ENCODE results near the gene CTSD. TPM values are rescaled to one million over a fixed set of nuclear protein-coding genes. Genes with fewer than 3 reads are reported as not detected.

The CTSD gene
- total RNA-seq, 3 donors from 2014 or later (not counting 1 experiment from before 2014, with no cell fraction given), result 388 to 446 (median 415) TPM

DNA sequence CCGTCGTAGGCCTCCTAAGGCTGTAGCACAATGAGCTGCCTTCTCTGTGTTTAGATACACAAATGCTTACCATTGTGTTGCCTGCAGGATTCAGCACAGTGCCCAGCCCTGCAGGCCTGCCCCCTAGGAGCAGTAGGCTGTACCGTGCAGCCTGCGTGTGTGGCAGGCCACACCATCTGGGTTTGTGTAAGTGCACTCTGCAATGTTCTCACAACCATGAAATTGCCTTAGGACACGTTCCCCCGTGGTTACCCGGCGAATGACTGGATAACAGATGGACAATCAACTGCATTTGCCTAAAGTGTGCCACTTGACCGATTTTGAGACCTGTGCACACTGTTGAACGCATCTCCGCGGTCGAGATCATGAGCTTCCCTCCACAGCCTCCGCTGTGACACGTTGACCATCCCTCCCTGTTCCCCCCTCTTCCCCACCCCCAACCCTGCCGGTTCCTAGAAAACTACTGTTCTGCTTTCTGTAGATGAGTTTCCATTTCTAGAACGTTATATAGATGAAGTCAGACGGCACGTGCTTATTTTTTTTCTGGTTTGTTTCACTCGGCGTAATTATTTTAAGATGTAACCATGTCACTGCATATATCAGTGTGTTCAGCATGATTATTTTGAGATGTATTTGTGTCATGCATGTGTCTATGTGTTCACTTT, 22.2 kb upstream of the CTSD start:
- DNase-seq (no peak), ATAC-seq (no peak)
- 86% methylated on average over 21 of the region's 21 CpGs for WGBS (ENCODE audit: insufficient coverage)
- TF ChIP-seq, protein P1, sequence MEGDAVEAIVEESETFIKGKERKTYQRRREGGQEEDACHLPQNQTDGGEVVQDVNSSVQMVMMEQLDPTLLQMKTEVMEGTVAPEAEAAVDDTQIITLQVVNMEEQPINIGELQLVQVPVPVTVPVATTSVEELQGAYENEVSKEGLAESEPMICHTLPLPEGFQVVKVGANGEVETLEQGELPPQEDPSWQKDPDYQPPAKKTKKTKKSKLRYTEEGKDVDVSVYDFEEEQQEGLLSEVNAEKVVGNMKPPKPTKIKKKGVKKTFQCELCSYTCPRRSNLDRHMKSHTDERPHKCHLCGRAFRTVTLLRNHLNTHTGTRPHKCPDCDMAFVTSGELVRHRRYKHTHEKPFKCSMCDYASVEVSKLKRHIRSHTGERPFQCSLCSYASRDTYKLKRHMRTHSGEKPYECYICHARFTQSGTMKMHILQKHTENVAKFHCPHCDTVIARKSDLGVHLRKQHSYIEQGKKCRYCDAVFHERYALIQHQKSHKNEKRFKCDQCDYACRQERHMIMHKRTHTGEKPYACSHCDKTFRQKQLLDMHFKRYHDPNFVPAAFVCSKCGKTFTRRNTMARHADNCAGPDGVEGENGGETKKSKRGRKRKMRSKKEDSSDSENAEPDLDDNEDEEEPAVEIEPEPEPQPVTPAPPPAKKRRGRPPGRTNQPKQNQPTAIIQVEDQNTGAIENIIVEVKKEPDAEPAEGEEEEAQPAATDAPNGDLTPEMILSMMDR (IDR thresholded peaks at IDR 0.05), result no peak
- Histone ChIP-seq H3K27me3 (ENCODE audit: control insufficient read depth, insufficient read depth, low read length) (no peaks in the 10 kb centered on the region), H3K9me3 (ENCODE audit: control insufficient read depth, insufficient read depth, low read length) (no peaks in the 10 kb centered on the region), H3K4me1 (ENCODE audit: control insufficient read depth, insufficient read depth, low read length) (peaks cover 29% of the 10 kb centered on the region), H3K27ac (ENCODE audit: low read length) (no peak overlapping the region), H3K36me3 (ENCODE audit: control insufficient read depth, insufficient read depth, low read length) (no peaks in the 10 kb centered on the region), H3K4me3 (ENCODE audit: low read length) (no peak overlapping the region)
- H3K27ac Mint-ChIP-seq, result no peak overlapping the region
- peaks cover 13 to 28% of the 10 kb centered on the region in 2 donors for H3K4me1 Mint-ChIP-seq
- H3K36me3 Mint-ChIP-seq, result no peaks in the 10 kb centered on the region
- no peaks in the 10 kb centered on the region for H3K9me3 Mint-ChIP-seq
- no peak overlapping the region for H3K4me3 Mint-ChIP-seq
- intact Hi-C loops (cut with micrococcal nuclease), result no loop called here
- H3K27me3 Mint-ChIP-seq (ENCODE audit: low read depth in 2 of 2), result peaks cover 0 to 3% of the 10 kb centered on the region in 2 donors

DNA sequence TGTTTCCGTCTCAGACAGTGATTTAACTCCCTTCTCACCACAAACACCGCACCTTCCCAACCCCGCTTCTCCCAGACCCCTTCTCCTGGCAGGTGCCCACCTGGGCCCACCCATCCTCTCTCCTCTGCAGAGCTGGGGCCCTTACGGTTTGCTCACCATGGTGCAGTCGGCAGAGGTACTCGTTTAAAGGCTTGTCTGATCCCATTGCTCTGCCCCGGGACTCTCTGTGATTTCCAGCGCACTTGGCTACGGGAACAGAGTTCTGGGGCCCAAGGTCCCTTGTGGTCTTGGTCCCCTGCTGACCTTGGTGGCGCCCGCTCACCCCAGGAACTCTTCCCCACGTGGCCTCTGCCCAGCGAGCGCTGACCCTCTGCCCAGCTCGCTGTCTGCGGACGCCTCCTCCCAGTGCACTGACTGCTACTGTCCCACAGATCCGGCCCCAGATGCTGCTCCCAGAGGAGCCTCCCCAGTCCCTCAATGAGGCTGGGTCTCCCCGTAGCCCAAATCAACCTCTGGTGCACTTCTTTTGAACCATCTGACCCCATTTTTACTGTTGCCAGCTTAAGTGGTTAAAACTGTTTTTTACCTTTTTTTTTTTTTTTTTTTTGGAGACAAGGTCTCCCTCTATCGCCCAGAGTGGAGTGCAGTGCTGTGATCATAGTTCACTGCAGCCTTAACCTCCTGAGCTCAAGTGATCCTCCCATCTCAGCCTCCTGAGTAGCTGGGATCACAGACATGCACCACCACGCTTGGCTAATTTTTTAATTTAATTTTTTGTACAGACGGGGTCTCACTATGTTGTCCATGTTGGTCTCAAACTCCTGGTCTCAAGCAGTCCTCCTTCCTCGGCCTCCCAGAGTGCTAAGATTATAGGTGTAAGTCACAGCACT, 21.3 kb upstream of the CTSD start:
- 91% methylated on average over 23 of the region's 23 CpGs for WGBS (ENCODE audit: insufficient coverage)

DNA sequence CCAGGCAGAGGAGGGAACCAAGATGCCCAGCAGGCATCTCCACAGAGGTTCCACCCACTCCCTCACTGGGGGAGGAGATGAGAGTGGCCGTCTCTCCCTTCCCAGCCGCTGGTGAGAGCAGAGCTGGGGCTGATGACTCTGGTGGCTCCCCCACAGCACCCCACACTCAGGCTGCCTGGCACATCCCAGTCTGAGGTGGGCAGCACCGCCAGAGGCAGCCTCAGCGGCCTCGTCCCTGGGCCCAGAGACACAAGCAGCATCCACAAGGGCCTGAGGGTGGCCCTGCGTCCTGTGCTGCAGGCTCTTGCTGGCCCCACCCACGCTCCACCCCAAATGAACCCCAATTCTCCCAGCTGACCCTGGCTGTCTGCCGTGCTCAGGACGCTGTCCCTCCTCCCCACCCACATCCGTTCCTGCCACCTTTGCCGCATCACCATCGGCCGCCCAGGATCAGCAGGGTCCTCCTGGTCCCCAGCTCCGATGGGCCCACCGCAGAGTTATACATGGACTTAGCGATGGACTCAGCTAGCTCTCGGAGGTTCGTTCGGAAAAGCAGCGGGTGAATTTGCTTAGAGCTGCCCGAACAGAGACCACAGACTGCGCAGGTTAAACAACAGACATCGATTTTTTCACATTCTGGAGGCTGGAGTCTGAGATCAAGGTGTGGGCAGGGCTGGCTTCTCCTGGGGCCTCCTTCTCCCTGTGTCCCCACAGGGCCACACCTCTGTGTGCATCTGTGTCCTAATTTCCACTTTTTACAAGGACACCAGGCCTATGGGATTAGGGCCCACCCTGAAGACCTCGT, 20.2 kb upstream of the CTSD start:
- Histone ChIP-seq H3K4me1 (ENCODE audit: control insufficient read depth, insufficient read depth, low read length) (peaks cover 46% of the 10 kb centered on the region), H3K36me3 (ENCODE audit: control insufficient read depth, insufficient read depth, low read length) (no peaks in the 10 kb centered on the region), H3K9me3 (ENCODE audit: control insufficient read depth, insufficient read depth, low read length) (no peaks in the 10 kb centered on the region), H3K27ac (ENCODE audit: low read length) (no peak overlapping the region), H3K4me3 (ENCODE audit: low read length) (no peak overlapping the region), H3K27me3 (ENCODE audit: control insufficient read depth, insufficient read depth, low read length) (no peaks in the 10 kb centered on the region)
- intact Hi-C loops (cut with micrococcal nuclease), result no loop called here
- DNase-seq (no peak), ATAC-seq (no peak)
- TF ChIP-seq, protein P1 (IDR thresholded peaks at IDR 0.05), result no peak
- peaks cover 0 to 3% of the 10 kb centered on the region in 2 donors for H3K27me3 Mint-ChIP-seq (ENCODE audit: low read depth in 2 of 2)
- H3K4me1 Mint-ChIP-seq, result peaks cover 33 to 48% of the 10 kb centered on the region in 2 donors
- H3K4me3 Mint-ChIP-seq, result no peak overlapping the region
- H3K36me3 Mint-ChIP-seq, result no peaks in the 10 kb centered on the region
- H3K27ac Mint-ChIP-seq, result no peak overlapping the region
- H3K9me3 Mint-ChIP-seq, result no peaks in the 10 kb centered on the region
- WGBS (ENCODE audit: insufficient coverage), result 93% methylated on average over 22 of the region's 24 CpGs

More for the DNA sequence above, 21.3 kb upstream of the CTSD start:
- no peaks in the 10 kb centered on the region for H3K36me3 Mint-ChIP-seq
- intact Hi-C loops (cut with micrococcal nuclease), result no loop called here
- no peaks in the 10 kb centered on the region for H3K36me3 ChIP-seq (ENCODE audit: control insufficient read depth, insufficient read depth, low read length)
- H3K9me3 ChIP-seq (ENCODE audit: control insufficient read depth, insufficient read depth, low read length), result no peaks in the 10 kb centered on the region
- peaks cover 38% of the 10 kb centered on the region for H3K4me1 ChIP-seq (ENCODE audit: control insufficient read depth, insufficient read depth, low read length)
- no peak overlapping the region for H3K4me3 ChIP-seq (ENCODE audit: low read length)
- no peak overlapping the region for H3K4me3 Mint-ChIP-seq
- no peak for DNase-seq
- no peaks in the 10 kb centered on the region for H3K9me3 Mint-ChIP-seq
- peaks cover 0 to 3% of the 10 kb centered on the region in 2 donors for H3K27me3 Mint-ChIP-seq (ENCODE audit: low read depth in 2 of 2)
- H3K27me3 ChIP-seq (ENCODE audit: control insufficient read depth, insufficient read depth, low read length), result no peaks in the 10 kb centered on the region
- H3K27ac Mint-ChIP-seq, result no peak overlapping the region
- TF ChIP-seq, protein P1 (IDR thresholded peaks at IDR 0.05), result no peak
- peaks cover 22 to 37% of the 10 kb centered on the region in 2 donors for H3K4me1 Mint-ChIP-seq
- no peak overlapping the region for H3K27ac ChIP-seq (ENCODE audit: low read length)
- ATAC-seq, result no peak

All from natural killer cell (primary cell).